Epithelial cell of umbilical artery (primary cell): ENCODE data around the gene KEAP1. TPM values are rescaled to one million over a fixed set of nuclear protein-coding genes. Genes with fewer than 3 reads are reported as not detected.

ENCODE experiments used
- total RNA-seq: library from RNA; depleted of rRNA; stranded (reverse); fragments of >200 nt; gene quantifications from 2 replicates; pipeline ENCODE4 v1.2.3, GENCODE V29; 2014

KEAP1 gene
- 76.0 and 78.3 TPM in 2 replicates for total RNA-seq

GRCh38 chr19:10503002-10503789, at the start of gene KEAP1:
KEAP1 (minus strand) TSS chr19:10503356; CDS start chr19:10500033, 3,323 bp downstream.

GRCh38 chr19:10543420-10544241, 40.5 kb upstream of the KEAP1 start, which contains the start of gene ATG4D:
ATG4D (plus strand) TSS chr19:10543904; CDS start chr19:10544091, 187 bp downstream.

DNA sequence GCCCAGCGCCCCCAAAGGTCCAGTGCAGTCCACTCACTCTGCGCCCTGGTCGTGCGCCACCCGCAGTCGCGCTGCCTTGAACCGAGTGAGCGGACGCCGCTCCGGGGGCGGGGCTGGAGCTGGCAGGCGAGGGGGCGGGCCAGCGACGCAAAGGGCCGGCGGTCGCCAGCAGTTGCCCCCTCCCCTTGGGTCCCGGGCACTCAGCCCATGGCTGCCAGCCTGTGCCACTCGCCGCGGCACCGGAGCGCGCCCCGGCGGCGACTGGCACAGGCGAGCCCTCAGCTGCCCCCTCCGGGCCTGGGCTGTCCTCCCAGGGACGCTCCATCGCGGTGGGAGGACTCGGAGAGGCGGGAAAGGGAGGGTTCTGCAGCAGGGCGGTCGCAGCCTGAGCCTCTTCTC, 14.2 kb upstream of the KEAP1 start, which contains the start of gene S1PR5:
S1PR5 (minus strand) TSS at position 87 of the 399 bp plus-strand sequence. CDS start 2,436 bp downstream, outside the sequence.

Other genes with a start within 250 kb of the KEAP1 start
- 7.1 and 22.9 TPM in 2 replicates for gene ICAM1, start 232.2 kb downstream of the KEAP1 start, total RNA-seq
- gene ICAM4, start 216.4 kb downstream of the KEAP1 start, total RNA-seq: 0.65 and 1.4 TPM in 2 replicates
- gene ICAM5, start 213.4 kb downstream of the KEAP1 start, total RNA-seq: under 0.01 and 0.76 TPM in 2 replicates
- gene ZGLP1, start 193.5 kb downstream of the KEAP1 start, total RNA-seq: under 0.01 and 0.15 TPM in 2 replicates
- 11.0 and 15.7 TPM in 2 replicates for gene FDX2, start 187.3 kb downstream of the KEAP1 start, total RNA-seq
- 7.1 and 7.4 TPM in 2 replicates for gene RAVER1, start 169.8 kb downstream of the KEAP1 start, total RNA-seq
- 11.7 and 16.6 TPM in 2 replicates for gene ICAM3, start 163.7 kb downstream of the KEAP1 start, total RNA-seq
- 59.1 and 82.8 TPM in 2 replicates for gene TYK2, start 122.8 kb downstream of the KEAP1 start, total RNA-seq
- 309 and 362 TPM in 2 replicates for gene CDC37, start 99.8 kb downstream of the KEAP1 start, total RNA-seq
- gene PDE4A, start 82.8 kb downstream of the KEAP1 start, total RNA-seq: 1.6 and 1.7 TPM in 2 replicates
- gene S1PR5, start 14.1 kb upstream of the KEAP1 start, total RNA-seq: under 0.01 TPM in 1 of 2 replicates, not detected in the other
- 12.9 and 14.0 TPM in 2 replicates for gene ATG4D, start 40.5 kb upstream of the KEAP1 start, total RNA-seq
- 8.4 and 12.8 TPM in 2 replicates for gene KRI1, start 62.7 kb upstream of the KEAP1 start, total RNA-seq
- gene CDKN2D, start 65.6 kb upstream of the KEAP1 start, total RNA-seq: 5.9 and 7.1 TPM in 2 replicates
- gene AP1M2, start 84.0 kb upstream of the KEAP1 start, total RNA-seq: not detected in 2 replicates
- gene SLC44A2, start 122.2 kb upstream of the KEAP1 start, total RNA-seq: 27.6 and 61.2 TPM in 2 replicates
- gene ILF3, start 151.0 kb upstream of the KEAP1 start, total RNA-seq: 110 and 123 TPM in 2 replicates
- gene QTRT1, start 198.1 kb upstream of the KEAP1 start, total RNA-seq: 34.1 and 48.0 TPM in 2 replicates
- gene DNM2, start 214.7 kb upstream of the KEAP1 start, total RNA-seq: 79.6 and 96.2 TPM in 2 replicates